HCT116 (cell line): ENCODE data around the gene DYNC2LI1. TPM values are rescaled to one million over a fixed set of nuclear protein-coding genes. Genes with fewer than 3 reads are reported as not detected.

Experiments used
- ATAC-seq: fragments of 200-7000 bp; cut with Tn5 transposase; 2 replicates; pipeline ENCODE4 v1.9.1; 2020; ENCODE audit warnings: mild to moderate bottlenecking, moderate library complexity
- BruUV-seq: library from RNA; stranded (reverse); fragments of 400-500 nt; replicated peaks from 2 replicates; lab custom pipeline; 2021; lab: Mats Ljungman, UMichigan
- CTCF ChIA-PET: fragments of 300-600 bp; sonication (Branson Sonifier 250); formaldehyde crosslinking; loops from one replicate; lab custom pipeline; 2021; ENCODE audit warnings: antibody characterized with exemption; lab: Charles Lee
- POLR2A ChIA-PET: fragments of 300-600, 350-600 bp; sonication (Branson Sonifier 250); formaldehyde crosslinking; loops from one replicate; lab custom pipeline; 2021; ENCODE audit warnings: antibody characterized with exemption; lab: Charles Lee
- RAD21 ChIA-PET, 2 experiments: fragments of 300-600 bp; sonication (Branson Sonifier 250); formaldehyde crosslinking; loops; one replicate each; lab custom pipeline; 2023; ENCODE audit warnings: low total read pairs in 2 of 2; ENCODE audit not compliant: uncharacterized antibody in 2 of 2, unreplicated experiment in 2 of 2, low non-redundant PET in 1 of 2; lab: Charles Lee
- DNase-seq: peaks from one replicate; pipeline ENCODE4 v3.0.0-alpha.2; 2010; ENCODE audit warnings: low read depth, low spot score
- H2AFZ ChIP-seq: fragments of 200-600 bp; shearing (Covaris generic), sonication (generic); 2 replicates; pipeline ENCODE4 v1.6.1; 2017; ENCODE audit warnings: low read depth, mixed run types, mixed read lengths, antibody characterized with exemption, low read length; ENCODE audit not compliant: poor library complexity, severe bottlenecking
- H3K27ac ChIP-seq: 2 replicates; pipeline ENCODE4 v1.5.1; 2012; ENCODE audit warnings: low read depth, low read length
- H3K27me3 ChIP-seq: fragments of 200-600 bp; sonication (generic); 2 replicates; pipeline ENCODE4 v1.6.1; 2016; ENCODE audit warnings: mixed run types, low read length, mixed read lengths; ENCODE audit not compliant: insufficient read depth
- H3K36me3 ChIP-seq, 2 experiments: fragments of 200-500 bp in 1 of 2; fragments of 200-600 bp in 1 of 2; sonication (Bioruptor generic) in 1 of 2; sonication (generic) in 1 of 2; 2 replicates each; pipeline versions ENCODE4 v1.5.1 to v1.6.1; 2014 to 2016; ENCODE audit warnings: low read length in 2 of 2, inconsistent platforms in 1 of 2, mixed read lengths in 1 of 2, mixed run types in 1 of 2; ENCODE audit not compliant: insufficient read depth in 2 of 2, control insufficient read depth in 1 of 2
- H3K4me1 ChIP-seq, 2 experiments: fragments of 200-600 bp in 1 of 2; sonication (generic) in 1 of 2; 2 replicates each; pipeline versions ENCODE4 v1.5.1 to v1.6.1; 2012 to 2017; ENCODE audit warnings: low read length in 2 of 2, inconsistent platforms in 1 of 2, mild to moderate bottlenecking in 1 of 2, mixed read lengths in 1 of 2, mixed run types in 1 of 2, moderate library complexity in 1 of 2; ENCODE audit not compliant: insufficient read depth in 2 of 2, control insufficient read depth in 1 of 2
- H3K4me2 ChIP-seq: fragments of 200-600 bp; sonication (generic); 2 replicates; pipeline ENCODE4 v1.6.1; 2017; ENCODE audit warnings: mixed run types, low read length, mixed read lengths
- H3K4me3 ChIP-seq, 2 experiments: fragments of 200-600 bp in 1 of 2; sonication (generic) in 1 of 2; replicated peaks in 1 of 2; 2 replicates each; pipeline ENCODE4 v1.5.1; 2011 to 2016; ENCODE audit warnings: low read length in 2 of 2, control low read depth in 1 of 2, low read depth in 1 of 2, mild to moderate bottlenecking in 1 of 2, mixed read lengths in 1 of 2, mixed run types in 1 of 2
- H3K79me2 ChIP-seq: fragments of 200-600 bp; sonication (generic); 2 replicates; pipeline ENCODE4 v1.6.1; 2017; ENCODE audit warnings: mild to moderate bottlenecking, mixed run types, low read length, moderate library complexity, mixed read lengths; ENCODE audit not compliant: insufficient read depth
- H3K9ac ChIP-seq: fragments of 200-600 bp; sonication (generic); 2 replicates; pipeline ENCODE4 v1.6.1; 2016; ENCODE audit warnings: low read length, mixed read lengths
- H3K9me2 ChIP-seq: fragments of 200-600 bp; sonication (generic), shearing (Covaris generic); 2 replicates; pipeline ENCODE4 v1.6.1; 2017; ENCODE audit warnings: mixed run types, mild to moderate bottlenecking, moderate library complexity; ENCODE audit not compliant: insufficient read depth
- H3K9me3 ChIP-seq, 2 experiments: fragments of 200-500 bp in 1 of 2; fragments of 200-600 bp in 1 of 2; sonication (Bioruptor generic) in 1 of 2; sonication (generic) in 1 of 2; 2 replicates each; pipeline ENCODE4 v1.6.1; 2014 to 2017; ENCODE audit warnings: low read length in 2 of 2, mixed read lengths in 2 of 2, inconsistent platforms in 1 of 2, low read depth in 1 of 2, mild to moderate bottlenecking in 1 of 2, mixed run types in 1 of 2, moderate library complexity in 1 of 2; ENCODE audit not compliant: control insufficient read depth in 1 of 2, insufficient read depth in 1 of 2
- H4K20me1 ChIP-seq: fragments of 200-600 bp; sonication (generic), shearing (Covaris generic); 2 replicates; pipeline ENCODE4 v1.6.1; 2017; ENCODE audit warnings: mixed run types, mild to moderate bottlenecking, moderate library complexity; ENCODE audit not compliant: insufficient read depth
- ATF3 ChIP-seq: IDR thresholded peaks from 2 replicates; pipeline ENCODE4 v1.6.1; 2012
- CBX3 ChIP-seq: IDR thresholded peaks from 2 replicates; pipeline ENCODE4 v1.6.1; 2012; ENCODE audit warnings: low read depth
- CEBPB ChIP-seq: IDR thresholded peaks from 2 replicates; pipeline ENCODE4 v1.6.1; 2012; ENCODE audit warnings: low read depth
- CTCF ChIP-seq, 3 experiments: fragments of 200-600 bp in 1 of 3; sonication (generic) in 1 of 3; IDR thresholded peaks in 2 of 3; conservative IDR thresholded peaks in 1 of 3; 2 replicates each; pipeline ENCODE4 v1.5.1; 2012 to 2017; ENCODE audit warnings: low read depth in 2 of 3, low read length in 2 of 3, antibody characterized with exemption in 1 of 3, borderline replicate concordance in 1 of 3, control low read depth in 1 of 3, mild to moderate bottlenecking in 1 of 3, mixed read lengths in 1 of 3, mixed run types in 1 of 3, moderate library complexity in 1 of 3; ENCODE audit not compliant: insufficient read depth in 1 of 3
- EGR1 ChIP-seq: IDR thresholded peaks from 2 replicates; pipeline ENCODE4 v1.6.1; 2012; ENCODE audit warnings: low read depth
- EZH2phosphoT487 ChIP-seq: fragments of 200-600 bp; IDR thresholded peaks from 2 replicates; pipeline ENCODE4 v1.6.1; 2018; ENCODE audit warnings: antibody characterized with exemption, borderline replicate concordance
- FOSL1 ChIP-seq: IDR thresholded peaks from 2 replicates; pipeline ENCODE4 v1.6.1; 2012; ENCODE audit warnings: low read depth
- MAX ChIP-seq: IDR thresholded peaks from 2 replicates; pipeline ENCODE4 v1.6.1; 2012
- POLR2AphosphoS5 ChIP-seq: IDR thresholded peaks from 2 replicates; pipeline ENCODE4 v1.6.1; 2011; ENCODE audit warnings: mild to moderate bottlenecking, low read depth, low read length, moderate library complexity
- RAD21 ChIP-seq: IDR thresholded peaks from 2 replicates; pipeline ENCODE4 v1.6.1; 2012; ENCODE audit warnings: low read depth, mild to moderate bottlenecking
- SIN3A ChIP-seq: IDR thresholded peaks from 2 replicates; pipeline ENCODE4 v1.6.1; 2012; ENCODE audit warnings: low read depth
- SP1 ChIP-seq: IDR thresholded peaks from 2 replicates; pipeline ENCODE4 v1.6.1; 2012; ENCODE audit warnings: low read depth
- SRF ChIP-seq: IDR thresholded peaks from 2 replicates; pipeline ENCODE4 v1.6.1; 2012; ENCODE audit warnings: low read depth
- YY1 ChIP-seq: IDR thresholded peaks from 2 replicates; pipeline ENCODE4 v1.6.1; 2011; ENCODE audit warnings: low read length, low read depth, moderate library complexity, mild to moderate bottlenecking; ENCODE audit not compliant: insufficient replicate concordance; ENCODE audit errors: extremely low read depth
- ZFX ChIP-seq: fragments of 450-650 bp; IDR thresholded peaks from 2 replicates; pipeline ENCODE4 v1.6.1; 2017
- intact Hi-C: fragments of 100-400 bp; cut with micrococcal nuclease; formaldehyde crosslinking; loops from 2 replicates; pipeline ENCODE4 v1.10.0; 2022
- total RNA-seq: library from RNA; stranded (reverse); gene quantifications from one replicate; pipeline ENCODE4 v1.2.1, GENCODE V29; 2021; ENCODE audit not compliant: unreplicated experiment

The DYNC2LI1 gene
- total RNA-seq, 1 experiment from 2014 or later: 16.7 TPM

GRCh38 chr2:43840965-43841364 is 67.1 kb downstream of the DYNC2LI1 start:
- no peak for ATAC-seq

More at GRCh38 chr2:43840965-43841364, 67.1 kb downstream of the DYNC2LI1 start:
- no TSS peak for BruUV-seq
- Histone ChIP-seq H2AFZ (no peak overlapping the region), H3K9me3 (no peaks in the 10 kb centered on the region), H3K27ac (no peak overlapping the region), H3K4me3 (no peak overlapping the region), H4K20me1 (no peaks in the 10 kb centered on the region), H3K27me3 (no peaks in the 10 kb centered on the region), H3K79me2 (no peaks in the 10 kb centered on the region), H3K9me2 (no peaks in the 10 kb centered on the region), H3K36me3 (no peaks in the 10 kb centered on the region), H3K9ac (no peak overlapping the region), H3K4me1 (no peaks in the 10 kb centered on the region), H3K4me2 (no peak overlapping the region)
- intact Hi-C loops: no loop called here
- TF ChIP-seq FOSL1 (no peak), CEBPB (no peak), POLR2AphosphoS5 (no peak), YY1 (no peak), ATF3 (no peak), CTCF (IDR thresholded peaks at IDR 0.05 in 2 of 3, conservative IDR thresholded peaks at IDR 0.05 in 1 of 3; ENCODE audit: borderline replicate concordance in 1 of 3, insufficient read depth in 1 of 3, low read depth in 2 of 3, low read length in 2 of 3) (no peak), SIN3A (no peak), CBX3 (no peak), RAD21 (no peak), EZH2phosphoT487 (no peak), MAX (no peak), SP1 (no peak), EGR1 (no peak), SRF (no peak), ZFX (no peak)
- no peak for DNase-seq
- CTCF ChIA-PET: no interaction called here
- RAD21 ChIA-PET: no interaction called here
- POLR2A ChIA-PET: no interaction called here
